Activated B cell treated with CpG ODN at 0.5 μM for 24 hours (primary cell): ENCODE results near the gene PGBD5. TPM values are rescaled to one million over a fixed set of nuclear protein-coding genes. Genes with fewer than 3 reads are reported as not detected.

Experiments used
- ATAC-seq: fragments of 200-7000 bp; cut with Tn5 transposase; one replicate; pipeline ENCODE4 v1.10.0; 2021; ENCODE audit warnings: low read depth, mild to moderate bottlenecking, moderate library complexity
- CTCF ChIA-PET: fragments of 350-600 bp; sonication (Branson Sonifier 250); formaldehyde crosslinking; loops from one replicate; lab custom pipeline; 2021; ENCODE audit warnings: antibody characterized with exemption; lab: Charles Lee
- POLR2A ChIA-PET: fragments of 350-600 bp; sonication (Branson Sonifier 250); formaldehyde crosslinking; loops from one replicate; lab custom pipeline; 2021; ENCODE audit warnings: antibody characterized with exemption; lab: Charles Lee
- DNase-seq: peaks from one replicate; pipeline ENCODE4 v3.0.0; 2022
- H3K27ac Mint-ChIP-seq: one replicate; pipeline ENCODE4 v1.8.0; 2020; ENCODE audit warnings: mixed read lengths
- H3K27me3 Mint-ChIP-seq: one replicate; pipeline ENCODE4 v1.8.0; 2021; ENCODE audit warnings: mixed read lengths
- H3K36me3 Mint-ChIP-seq: one replicate; pipeline ENCODE4 v1.8.0; 2021; ENCODE audit warnings: low read depth, mixed read lengths
- H3K4me1 Mint-ChIP-seq: one replicate; pipeline ENCODE4 v1.8.0; 2021; ENCODE audit warnings: mixed read lengths
- H3K4me3 Mint-ChIP-seq: one replicate; pipeline ENCODE4 v1.8.0; 2020; ENCODE audit warnings: mild to moderate bottlenecking, mixed read lengths
- H3K9me3 Mint-ChIP-seq: one replicate; pipeline ENCODE4 v1.8.0; 2020; ENCODE audit warnings: mixed read lengths
- intact Hi-C: fragments of 100-400 bp; cut with micrococcal nuclease; formaldehyde crosslinking; loops from one replicate; pipeline ENCODE4 v1.15.1; 2024
- total RNA-seq: library from RNA; stranded (reverse); gene quantifications from 2 replicates; pipeline ENCODE4 v1.2.3, GENCODE V29; 2022
- TF ChIP-seq, protein P1 (sequence below): fragments of 200-600 bp; IDR thresholded peaks from one replicate; pipeline ENCODE4 v1.8.0; 2022; ENCODE audit warnings: antibody characterized with exemption, mild to moderate bottlenecking

Gene PGBD5
- total RNA-seq, 1 donor from 2014 or later, result not detected

DNA sequence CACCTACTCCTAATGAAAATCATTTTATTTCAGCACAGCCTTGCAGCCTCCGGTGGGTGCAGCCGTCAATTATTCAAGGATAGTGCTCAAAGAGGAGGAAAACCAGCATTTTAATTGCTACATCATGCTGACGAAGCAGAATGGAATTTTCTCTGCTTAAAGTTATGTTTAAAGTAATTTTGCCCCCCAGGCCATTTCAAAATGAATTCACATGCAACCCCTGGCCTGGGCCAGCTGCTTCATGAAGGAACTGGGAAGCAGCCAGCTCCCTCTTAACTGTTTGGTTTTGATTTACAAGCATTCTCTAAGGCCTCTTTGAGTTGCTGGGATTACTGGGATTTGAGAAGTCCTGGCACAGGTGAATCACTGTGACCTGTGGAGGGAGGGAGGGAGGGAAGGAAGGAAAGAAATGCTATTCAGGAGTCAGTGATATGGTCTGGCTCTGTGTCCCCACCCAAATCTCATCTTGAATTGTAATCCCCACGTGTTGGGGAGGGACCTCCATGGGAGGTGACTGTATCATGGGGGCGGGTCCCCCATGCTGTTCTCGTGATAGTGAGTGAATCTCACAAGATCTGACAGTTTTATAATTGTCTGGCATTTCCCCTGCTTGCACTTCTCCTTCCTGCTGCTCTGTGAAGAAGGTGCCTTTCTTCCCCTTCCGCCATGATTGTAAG, 66.0 kb downstream of the PGBD5 start:
- ChIA-PET CTCF (no interaction called here), POLR2A (no interaction called here)
- peaks cover 6% of the 10 kb centered on the region for H3K27me3 Mint-ChIP-seq
- no peaks in the 10 kb centered on the region for H3K4me1 Mint-ChIP-seq
- no peaks in the 10 kb centered on the region for H3K36me3 Mint-ChIP-seq
- peaks cover 3% of the 10 kb centered on the region for H3K9me3 Mint-ChIP-seq
- DNase-seq, result no peak
- TF ChIP-seq, protein P1, sequence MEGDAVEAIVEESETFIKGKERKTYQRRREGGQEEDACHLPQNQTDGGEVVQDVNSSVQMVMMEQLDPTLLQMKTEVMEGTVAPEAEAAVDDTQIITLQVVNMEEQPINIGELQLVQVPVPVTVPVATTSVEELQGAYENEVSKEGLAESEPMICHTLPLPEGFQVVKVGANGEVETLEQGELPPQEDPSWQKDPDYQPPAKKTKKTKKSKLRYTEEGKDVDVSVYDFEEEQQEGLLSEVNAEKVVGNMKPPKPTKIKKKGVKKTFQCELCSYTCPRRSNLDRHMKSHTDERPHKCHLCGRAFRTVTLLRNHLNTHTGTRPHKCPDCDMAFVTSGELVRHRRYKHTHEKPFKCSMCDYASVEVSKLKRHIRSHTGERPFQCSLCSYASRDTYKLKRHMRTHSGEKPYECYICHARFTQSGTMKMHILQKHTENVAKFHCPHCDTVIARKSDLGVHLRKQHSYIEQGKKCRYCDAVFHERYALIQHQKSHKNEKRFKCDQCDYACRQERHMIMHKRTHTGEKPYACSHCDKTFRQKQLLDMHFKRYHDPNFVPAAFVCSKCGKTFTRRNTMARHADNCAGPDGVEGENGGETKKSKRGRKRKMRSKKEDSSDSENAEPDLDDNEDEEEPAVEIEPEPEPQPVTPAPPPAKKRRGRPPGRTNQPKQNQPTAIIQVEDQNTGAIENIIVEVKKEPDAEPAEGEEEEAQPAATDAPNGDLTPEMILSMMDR, result no peak
- no peak overlapping the region for H3K27ac Mint-ChIP-seq
- intact Hi-C loops, result no loop called here
- no peak for ATAC-seq
- H3K4me3 Mint-ChIP-seq, result no peak overlapping the region

DNA sequence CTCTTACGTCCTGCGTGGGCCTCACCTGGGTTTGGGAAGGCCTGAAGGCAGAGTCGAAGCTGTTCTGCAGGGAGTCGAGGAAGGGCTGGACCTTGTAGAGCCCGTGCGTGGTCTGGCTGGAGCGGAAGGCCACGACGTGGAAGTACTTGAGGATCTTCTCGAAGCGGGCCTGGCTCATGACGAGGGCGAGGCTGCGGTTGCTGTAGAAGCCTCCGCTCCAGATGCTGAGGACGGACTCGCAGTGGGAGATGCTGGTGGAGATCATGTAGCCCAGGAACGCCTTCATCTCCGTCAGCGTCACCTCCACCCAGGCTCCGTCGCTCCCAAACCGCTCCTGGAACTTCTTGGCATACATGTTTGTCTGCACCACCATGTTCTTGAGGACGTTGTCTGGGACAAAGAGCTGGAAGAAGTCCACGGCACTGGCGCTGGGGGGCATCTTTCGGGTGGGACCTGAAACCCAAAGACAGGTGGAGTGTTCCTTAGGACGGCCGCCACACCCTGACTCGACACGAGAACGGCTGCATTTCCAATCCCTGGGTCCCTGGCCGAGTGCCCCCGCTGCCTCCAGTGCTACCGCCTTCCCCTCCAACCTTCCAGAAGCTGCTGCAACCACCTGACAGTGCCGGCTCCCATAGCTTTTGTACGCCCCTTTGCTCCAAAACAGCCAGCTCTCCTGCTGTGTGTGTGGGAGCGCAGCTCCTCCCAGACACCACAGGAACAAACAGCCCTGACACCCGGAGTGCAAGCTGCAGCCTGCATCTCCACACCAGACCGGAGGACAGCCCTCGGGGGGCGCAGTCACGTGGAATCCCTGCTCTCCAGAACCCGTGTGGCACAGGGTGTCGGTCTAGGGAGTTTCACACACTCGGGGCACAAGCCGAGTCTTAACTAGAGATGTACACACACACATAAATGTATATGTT, 69.0 kb downstream of the PGBD5 start:
- Mint-ChIP-seq H3K27me3 (peaks cover 3% of the 10 kb centered on the region), H3K9me3 (peaks cover 3% of the 10 kb centered on the region), H3K36me3 (no peaks in the 10 kb centered on the region), H3K27ac (no peak overlapping the region), H3K4me1 (no peaks in the 10 kb centered on the region), H3K4me3 (no peak overlapping the region)
- DNase-seq (no peak), ATAC-seq (no peak)
- ChIA-PET POLR2A (no interaction called here), CTCF (no interaction called here)
- intact Hi-C loops, result no loop called here
- TF ChIP-seq, protein P1, result no peak

DNA sequence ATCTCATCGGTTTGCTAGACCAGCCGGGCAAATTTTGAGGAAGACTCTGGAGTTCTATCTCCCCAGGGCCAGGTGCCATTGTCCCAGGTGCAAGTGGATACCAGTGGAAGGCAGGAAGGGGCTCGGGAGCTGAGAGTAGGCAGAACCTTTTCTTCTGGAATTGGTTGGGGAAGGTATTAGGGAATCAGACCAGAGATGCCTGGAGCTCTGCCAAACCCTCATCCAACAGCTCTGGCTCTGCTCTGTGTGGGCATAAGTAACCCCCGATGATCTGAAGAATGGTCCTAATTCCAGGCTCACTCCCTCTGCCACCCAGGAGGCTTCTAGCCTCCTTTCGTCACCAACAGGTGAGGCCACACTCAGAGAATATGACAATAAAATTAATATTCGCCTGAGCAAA, 69.9 kb downstream of the PGBD5 start:
- intact Hi-C loops, result no loop called here
- DNase-seq (no peak), ATAC-seq (no peak)
- H3K9me3 Mint-ChIP-seq, result peaks cover 3% of the 10 kb centered on the region
- peaks cover 3% of the 10 kb centered on the region for H3K27me3 Mint-ChIP-seq
- POLR2A ChIA-PET, result no interaction called here
- no peaks in the 10 kb centered on the region for H3K4me1 Mint-ChIP-seq
- H3K4me3 Mint-ChIP-seq, result no peak overlapping the region
- TF ChIP-seq, protein P1, result no peak
- H3K27ac Mint-ChIP-seq, result no peak overlapping the region
- no peaks in the 10 kb centered on the region for H3K36me3 Mint-ChIP-seq
- CTCF ChIA-PET, result no interaction called here

DNA sequence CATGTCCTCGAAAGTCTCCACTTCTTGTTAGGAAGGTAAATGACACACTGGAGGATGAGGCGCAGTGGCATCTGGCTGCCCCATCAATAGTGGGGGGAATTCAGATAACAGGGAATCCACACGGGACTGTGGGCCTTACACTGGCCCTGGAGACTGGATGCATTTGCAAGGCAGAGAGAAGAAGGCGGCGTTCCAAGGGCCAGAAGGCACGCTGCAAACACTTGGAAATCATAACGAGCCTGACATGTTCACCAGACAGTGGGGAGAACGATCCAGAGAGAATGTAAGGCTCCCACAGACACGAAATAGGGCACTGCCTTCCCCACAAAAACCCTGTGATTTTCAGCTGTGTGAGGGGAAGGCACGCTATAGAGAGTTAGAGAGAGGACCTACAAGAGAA, 70.5 kb downstream of the PGBD5 start:
- Mint-ChIP-seq H3K4me1 (no peaks in the 10 kb centered on the region), H3K27me3 (peaks cover 3% of the 10 kb centered on the region), H3K27ac (no peak overlapping the region), H3K4me3 (no peak overlapping the region), H3K9me3 (peaks cover 3% of the 10 kb centered on the region), H3K36me3 (no peaks in the 10 kb centered on the region)
- TF ChIP-seq, protein P1, result no peak
- DNase-seq (no peak), ATAC-seq (no peak)
- ChIA-PET POLR2A (no interaction called here), CTCF (no interaction called here)
- intact Hi-C loops, result no loop called here

DNA sequence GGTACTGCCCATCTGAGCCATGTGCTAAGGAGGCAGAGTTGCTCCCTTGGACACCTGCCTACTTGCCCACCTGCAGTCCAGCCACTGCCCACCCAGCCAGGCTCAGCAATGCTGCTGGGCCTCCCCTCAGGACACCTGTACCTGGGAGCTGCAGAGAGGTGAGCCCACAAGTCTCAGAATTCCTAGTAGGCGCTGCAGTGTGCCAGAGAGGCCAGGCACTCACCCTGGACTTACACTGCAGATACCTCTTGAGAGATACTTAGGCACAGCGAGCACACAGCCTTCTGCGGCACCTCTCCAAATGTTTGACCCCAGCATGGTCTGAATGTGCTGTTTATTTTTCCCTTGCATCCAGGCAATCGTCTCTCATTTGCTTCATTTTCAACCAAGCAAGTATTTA, 71.0 kb downstream of the PGBD5 start:
- DNase-seq, result no peak
- Mint-ChIP-seq H3K4me3 (no peak overlapping the region), H3K27me3 (peaks cover 5% of the 10 kb centered on the region), H3K36me3 (no peaks in the 10 kb centered on the region), H3K27ac (no peak overlapping the region), H3K4me1 (no peaks in the 10 kb centered on the region), H3K9me3 (no peaks in the 10 kb centered on the region)
- intact Hi-C loops, result no loop called here
- CTCF ChIA-PET, result no interaction called here
- TF ChIP-seq, protein P1, result no peak
- POLR2A ChIA-PET, result no interaction called here
- ATAC-seq, result no peak
